T-helper 22 cell (primary cell): ENCODE data around the gene SLC25A21.
"Not testable (repeated sequence)": the region's sequence is repeated elsewhere in the genome, so short reads cannot be mapped to it uniquely, and the experiment has no call there.

Source experiments
- DNase-seq: peaks from one replicate; pipeline ENCODE4 v3.0.0-alpha.2; 2020; ENCODE audit warnings: low read depth

Gene SLC25A21

DNA sequence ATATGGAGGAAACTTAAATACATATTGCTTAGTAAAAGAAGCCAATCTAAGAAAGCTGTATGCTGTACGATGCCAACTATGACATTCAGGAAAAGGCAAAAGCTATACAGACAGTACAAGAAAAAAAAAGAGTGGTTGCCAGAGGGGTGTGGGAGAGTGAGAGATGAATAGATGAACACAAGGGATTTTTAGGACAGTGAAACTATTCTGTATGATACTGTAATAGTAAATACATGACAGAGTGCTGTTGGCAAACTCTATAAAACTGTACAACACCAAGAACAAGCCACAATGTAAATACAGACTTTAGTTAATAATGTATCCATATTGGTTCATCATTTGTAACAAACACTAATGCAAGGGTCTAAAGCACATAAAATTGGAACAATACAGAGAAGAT lies 14.5 kb upstream of the SLC25A21 start:
- no peak for DNase-seq

DNA sequence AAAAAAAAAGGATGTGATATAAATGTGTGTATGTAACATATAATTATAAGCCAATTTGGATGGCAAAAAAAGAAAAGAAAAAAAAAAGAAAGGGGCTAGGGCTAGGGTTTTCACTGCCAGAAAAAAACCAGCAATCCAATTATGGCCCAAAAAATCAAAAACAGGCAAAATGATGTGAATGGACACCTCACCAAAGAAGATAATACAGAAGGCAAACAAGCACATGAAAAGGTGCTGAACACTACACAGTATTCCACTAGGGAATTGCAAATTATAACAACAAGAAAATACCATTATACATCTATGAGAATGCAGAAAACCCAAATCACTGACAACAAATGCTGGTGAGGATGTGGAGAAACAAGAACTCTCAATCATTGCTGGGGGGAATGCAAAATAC lies 13.3 kb upstream of the SLC25A21 start:
- DNase-seq: no peak

DNA sequence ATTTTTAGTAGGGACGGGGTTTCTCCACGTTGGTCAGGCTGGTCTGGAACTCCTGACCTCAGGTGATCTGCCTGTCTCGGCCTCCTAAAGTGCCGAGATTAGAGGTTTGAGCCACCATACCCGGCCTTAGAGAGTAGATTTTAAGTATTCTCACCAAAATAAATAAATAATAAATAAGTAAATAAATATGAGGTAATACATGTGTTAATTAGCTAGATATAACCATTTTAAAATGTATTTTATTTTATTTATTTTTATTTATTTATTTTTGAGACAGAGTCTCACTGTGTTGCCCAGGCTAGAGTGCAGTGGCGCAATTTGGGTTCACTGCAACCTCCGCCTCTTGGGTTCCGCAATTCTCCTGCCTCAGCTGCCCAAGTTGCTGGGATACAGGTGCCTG lies 12.1 kb upstream of the SLC25A21 start:
- DNase-seq: not testable (repeated sequence)

DNA sequence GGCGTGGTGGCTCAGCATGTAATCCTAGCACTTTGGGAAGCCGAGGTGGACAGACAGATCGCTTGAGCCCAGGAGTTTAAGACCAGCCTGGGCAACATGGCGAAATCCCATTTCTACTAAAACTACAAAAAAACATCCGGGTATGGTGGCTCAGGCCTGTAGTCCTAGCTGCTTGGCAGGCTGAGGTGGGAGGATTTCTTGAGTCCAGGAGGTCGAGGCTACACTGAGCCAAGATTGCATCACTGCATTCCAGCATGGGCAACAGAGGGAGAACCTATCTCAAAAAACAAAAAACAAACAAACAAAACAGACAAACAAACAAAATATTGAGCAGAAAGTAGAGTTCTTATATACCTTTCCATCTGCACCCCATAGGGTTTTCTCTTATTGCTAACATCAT lies 9.0 kb upstream of the SLC25A21 start:
- DNase-seq: no peak

DNA sequence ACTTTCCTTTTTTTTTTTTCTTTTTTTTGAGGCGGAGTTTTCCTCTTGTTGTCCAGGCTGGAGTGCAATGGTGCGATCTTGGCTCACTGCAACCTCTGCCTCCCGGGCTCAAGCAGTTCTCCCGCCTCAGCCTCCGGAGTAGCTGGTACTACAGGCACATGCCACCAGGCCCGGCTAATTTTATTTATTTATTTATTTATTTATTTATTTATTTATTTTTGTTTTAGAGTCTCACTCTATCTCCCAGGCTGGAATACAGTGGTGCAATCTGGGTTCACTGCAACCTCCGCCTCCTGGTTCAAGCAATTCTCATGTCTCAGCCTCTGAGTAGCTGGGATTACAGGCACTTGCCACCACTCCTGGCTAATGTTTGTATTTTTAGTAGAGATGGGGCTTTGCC lies 8.5 kb upstream of the SLC25A21 start:
- not testable (repeated sequence) for DNase-seq

DNA sequence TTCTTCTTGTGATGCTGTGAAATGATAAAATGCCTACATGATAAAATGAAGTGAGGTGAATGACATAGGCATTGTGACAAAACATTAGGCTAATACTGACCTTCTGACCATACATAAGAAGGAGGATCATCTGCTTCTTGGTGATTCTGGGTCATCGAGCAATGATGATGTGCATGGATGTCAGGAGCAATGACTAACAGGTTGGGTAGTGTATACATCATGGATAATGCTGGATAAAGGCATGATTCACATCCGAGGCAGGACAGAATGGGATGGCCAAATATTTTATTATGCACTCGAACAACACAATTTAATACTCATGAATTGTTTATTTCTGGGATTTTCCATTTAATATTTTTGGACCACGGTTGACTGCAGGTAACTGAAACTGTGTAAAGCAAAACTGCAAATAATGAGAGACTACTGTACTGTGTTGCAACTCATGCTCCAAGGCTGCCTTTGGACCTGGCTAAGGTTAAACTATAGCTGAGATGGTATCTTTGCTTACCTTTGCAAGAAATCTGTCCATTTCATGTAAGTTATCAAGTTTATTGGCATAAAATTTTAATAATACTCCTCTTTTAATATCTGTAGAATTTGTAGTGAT lies 7.6 kb upstream of the SLC25A21 start:
- DNase-seq: no peak

DNA sequence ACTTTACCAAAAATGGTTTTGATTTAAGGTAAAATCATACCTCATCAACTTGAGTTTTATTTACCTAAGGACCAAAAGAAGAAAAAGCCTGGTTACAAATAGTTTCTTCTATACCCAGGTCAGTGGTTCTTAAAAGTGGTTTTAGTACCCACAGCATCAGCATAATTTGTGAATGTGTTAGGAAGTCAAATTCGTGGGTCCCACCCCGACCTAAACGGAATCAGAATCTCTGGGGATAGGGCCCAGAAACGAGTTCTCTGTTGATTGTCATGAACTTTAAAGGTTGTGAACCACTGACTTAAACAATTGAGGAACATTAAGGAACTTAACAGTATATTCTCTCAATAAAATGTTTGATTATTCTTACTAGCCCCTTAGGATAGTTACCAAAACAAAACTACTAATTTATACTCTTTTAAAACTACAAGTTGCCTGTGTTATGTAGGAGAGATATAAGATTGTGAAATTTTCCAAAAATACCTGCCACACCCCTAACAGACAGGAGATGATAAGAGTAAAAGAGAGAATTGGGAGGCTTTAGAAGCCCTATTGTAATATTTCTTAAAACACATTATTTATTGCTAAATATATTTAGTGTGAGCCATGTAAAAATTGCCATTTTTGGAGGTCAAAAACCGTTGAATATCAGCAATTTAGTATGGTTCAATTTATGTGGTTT lies 669 bp upstream of the SLC25A21 start:
- no peak for DNase-seq

DNA sequence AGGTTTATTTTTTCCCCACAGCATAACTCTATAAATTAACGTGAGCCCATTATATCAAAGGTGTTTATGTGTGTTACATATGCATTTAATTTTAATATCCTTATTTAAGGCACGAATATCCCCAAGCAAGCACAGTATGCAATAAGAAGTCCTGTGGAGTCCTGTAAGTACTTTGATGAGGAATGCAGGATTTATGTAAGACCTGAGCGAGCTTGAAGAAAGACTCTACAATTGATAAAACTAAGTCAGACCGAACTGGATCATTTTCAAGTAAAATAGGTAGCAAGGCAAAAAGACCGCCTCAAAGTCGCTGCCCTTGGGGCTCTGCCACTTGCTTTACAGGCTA lies 755 bp downstream of the SLC25A21 start:
- no peak for DNase-seq

DNA sequence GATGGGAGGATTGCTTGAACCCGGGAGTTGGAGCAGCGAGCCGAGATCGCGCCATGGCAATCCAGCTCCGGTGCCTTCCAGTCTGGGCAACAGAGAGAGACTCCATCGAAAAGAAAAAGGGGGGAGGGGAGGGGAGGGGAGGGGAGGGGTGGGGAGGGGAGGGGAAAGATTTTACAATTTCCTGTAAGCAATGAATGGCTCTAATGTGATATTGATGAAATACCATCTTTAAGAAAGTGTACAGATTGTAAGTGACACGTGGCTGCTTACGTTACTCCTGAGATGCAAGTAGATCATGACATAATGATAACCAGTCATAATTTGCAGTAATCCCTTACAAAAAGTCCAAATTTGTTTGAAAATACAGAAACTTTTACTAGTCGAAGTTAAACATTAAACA lies 1.4 kb downstream of the SLC25A21 start:
- DNase-seq: no peak

DNA sequence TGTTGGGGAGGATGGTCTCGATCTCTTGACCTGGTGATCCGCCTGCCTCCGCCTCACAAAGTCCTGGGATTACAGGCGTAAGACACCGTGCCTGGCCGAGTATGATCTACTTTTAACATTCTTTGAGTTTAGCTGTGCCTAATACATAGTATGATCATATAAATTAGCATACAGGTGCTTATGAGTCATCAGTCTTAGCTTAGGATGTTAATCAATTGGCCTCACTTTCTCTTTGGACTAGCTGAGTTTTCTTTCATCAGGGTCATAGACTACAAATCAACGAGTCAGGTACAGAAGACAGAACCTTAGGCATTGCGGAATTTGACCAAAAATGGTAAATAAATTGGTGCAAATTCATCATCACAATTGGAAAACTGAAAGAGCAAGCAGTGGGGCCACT lies 2.2 kb downstream of the SLC25A21 start:
- no peak for DNase-seq

DNA sequence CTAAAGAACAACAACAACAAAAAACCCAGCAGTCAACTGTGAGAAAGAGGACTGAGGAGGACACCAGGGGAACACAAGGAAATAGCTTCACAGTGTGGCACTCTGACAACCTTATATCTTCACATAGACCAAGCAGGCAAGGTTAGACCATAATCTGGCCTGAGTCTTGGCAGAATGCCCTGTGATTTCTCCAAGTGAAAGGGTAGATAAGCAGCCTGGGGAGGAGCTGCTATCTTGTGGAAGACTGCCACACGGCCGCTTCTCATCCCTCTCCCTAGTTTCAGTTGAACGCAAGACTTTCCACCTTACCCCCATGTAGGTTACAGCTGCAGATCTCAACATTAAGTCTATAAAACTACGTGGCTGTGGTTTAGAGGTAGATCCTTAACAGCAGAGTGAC lies 3.7 kb downstream of the SLC25A21 start:
- DNase-seq: no peak

DNA sequence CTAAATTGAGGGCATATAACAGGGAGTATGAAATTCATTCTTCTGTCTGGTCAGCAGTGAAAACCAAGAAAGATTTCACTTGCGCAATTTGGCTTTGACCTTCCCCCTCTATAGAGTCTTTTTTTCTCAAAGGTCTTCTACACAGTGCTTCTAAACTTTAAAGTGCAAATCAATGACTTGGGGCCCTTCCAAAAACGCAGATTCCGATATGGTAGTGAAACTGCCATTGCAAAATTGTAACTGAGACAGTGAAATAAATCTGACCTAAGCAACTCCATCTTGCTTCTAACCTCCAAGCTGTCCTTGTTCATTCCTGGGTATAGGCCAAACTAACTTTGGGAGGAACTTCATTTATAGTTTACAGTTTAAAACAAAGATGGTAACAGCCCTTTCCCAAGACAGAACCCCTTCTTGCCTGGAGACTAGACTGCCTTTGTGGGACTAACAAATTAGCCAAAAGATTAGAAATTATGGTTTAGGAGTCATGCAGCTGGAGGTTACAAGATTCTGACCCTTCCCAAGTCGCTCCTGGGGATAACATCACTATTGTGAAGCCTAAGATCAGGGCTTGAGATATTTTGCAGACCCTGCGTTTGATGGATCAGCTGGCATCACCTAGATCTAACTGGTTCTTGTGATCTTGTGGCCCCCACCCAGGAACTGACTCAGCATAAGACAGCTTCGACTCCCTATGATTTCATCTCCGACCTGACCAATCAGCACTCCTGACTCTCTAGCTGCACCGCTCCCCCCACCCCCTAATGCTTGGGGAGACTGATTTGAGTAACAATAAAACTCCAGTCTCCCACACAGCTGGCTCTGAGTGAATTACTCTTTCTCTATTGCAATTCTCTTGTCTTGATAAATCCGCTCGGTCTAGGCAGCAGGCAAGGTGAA lies 5.0 kb downstream of the SLC25A21 start:
- DNase-seq: no peak

DNA sequence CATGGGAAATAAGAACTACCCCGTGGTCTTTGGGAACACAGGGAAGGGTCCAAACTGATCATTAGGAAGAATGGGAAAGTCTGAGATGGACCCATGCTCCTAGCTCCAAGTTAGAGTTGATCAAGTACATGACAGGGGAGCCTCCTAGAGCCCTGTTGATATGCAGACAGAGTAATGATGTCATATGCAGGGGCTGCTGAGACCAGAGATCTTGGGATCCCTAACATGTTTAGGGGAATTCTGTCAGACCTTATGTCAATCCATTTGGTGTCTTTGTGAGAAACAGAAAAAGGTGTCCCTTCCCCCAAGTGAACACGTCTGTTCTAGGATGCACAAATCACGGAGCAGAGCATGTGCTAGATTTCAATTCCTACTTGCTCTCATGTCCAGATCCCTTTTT lies 6.6 kb downstream of the SLC25A21 start:
- no peak for DNase-seq

DNA sequence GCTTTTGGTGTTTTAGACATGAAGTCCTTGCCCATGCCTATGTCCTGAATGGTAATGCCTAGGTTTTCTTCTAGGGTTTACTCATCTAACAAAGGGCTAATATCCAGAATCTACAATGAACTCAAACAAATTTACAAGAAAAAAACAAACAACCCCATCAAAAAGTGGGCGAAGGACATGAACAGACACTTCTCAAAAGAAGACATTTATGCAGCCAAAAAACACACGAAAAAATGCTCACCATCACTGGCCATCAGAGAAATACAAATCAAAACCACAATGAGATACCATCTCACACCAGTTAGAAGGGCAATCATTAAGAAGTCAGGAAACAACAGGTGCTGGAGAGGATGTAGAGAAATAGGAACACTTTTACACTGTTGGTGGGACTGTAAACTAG lies 10.1 kb downstream of the SLC25A21 start:
- DNase-seq: not testable (repeated sequence)

DNA sequence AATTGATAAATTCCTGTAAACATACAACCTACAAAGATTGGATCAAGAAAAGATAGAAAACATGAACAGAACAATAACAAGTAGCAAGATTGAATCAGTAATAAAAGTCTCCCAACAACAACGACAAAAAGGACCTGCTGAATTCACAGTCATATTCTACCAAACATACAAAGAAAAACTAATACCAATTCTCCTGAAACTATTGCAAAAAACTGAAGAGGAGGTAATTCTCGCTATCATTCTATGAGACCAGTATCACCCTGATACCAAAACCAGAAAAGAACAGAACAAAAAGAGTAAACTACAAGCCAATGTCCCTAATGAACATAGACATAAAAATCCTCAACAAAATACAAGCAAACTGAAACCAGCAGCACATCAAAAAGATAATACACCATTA lies 14.4 kb downstream of the SLC25A21 start:
- no peak for DNase-seq

DNA sequence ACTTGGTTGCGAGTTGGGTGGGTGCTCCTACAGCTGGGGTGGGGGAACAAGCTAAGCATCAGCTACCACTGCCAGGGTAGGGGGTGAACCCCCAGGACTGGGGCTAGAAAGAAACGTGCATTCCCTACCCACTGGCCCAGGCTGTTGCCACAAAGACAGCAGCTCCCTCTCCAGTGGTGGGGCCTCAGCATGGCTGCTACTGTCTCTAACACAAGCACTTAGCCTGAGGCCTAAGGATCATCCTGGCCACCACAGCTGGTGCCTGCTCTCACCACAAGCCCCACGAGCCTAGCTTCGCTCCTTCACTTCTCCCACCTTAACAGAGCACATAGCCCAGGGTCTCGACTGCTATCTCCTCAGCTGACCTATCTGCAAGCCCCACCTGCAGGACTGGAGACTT lies 18.9 kb downstream of the SLC25A21 start:
- no peak for DNase-seq

DNA sequence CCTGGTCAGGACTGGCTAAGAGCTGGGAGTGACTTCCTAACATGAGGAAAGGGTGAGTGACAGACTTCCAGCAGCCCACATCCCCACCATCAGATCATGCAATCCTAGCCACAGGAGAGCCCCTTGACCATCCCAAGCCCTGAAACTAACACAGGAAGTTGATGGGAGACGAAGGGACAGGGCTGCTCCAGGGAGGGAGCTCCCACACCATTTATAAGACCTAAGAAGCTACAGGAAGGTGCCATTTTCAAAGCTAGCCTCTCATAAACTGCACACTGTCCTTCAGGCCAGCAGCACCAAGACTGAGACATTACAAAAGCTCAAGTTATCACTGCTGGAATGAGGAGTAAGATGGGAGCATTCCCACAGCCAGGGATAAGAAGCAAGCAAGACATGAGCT lies 19.4 kb downstream of the SLC25A21 start:
- DNase-seq: no peak

DNA sequence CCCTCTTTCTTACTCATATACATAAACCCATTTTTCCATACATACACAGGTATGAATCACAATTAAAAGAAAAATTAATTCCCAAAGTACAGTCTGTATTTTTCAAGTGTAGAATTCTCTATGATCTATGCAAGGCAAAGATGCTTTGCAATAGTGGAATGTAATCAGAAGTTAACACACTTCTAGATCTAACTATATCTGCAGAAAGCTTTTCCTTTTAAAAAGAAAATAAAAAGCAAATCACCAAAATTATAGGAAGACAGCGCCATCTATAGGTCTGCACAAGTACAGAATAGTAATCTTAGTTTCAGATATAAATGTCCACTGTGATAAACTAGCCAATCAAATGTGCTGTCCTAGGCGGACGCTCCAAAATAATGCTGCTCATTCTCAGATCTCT lies 22.0 kb downstream of the SLC25A21 start:
- no peak for DNase-seq

DNA sequence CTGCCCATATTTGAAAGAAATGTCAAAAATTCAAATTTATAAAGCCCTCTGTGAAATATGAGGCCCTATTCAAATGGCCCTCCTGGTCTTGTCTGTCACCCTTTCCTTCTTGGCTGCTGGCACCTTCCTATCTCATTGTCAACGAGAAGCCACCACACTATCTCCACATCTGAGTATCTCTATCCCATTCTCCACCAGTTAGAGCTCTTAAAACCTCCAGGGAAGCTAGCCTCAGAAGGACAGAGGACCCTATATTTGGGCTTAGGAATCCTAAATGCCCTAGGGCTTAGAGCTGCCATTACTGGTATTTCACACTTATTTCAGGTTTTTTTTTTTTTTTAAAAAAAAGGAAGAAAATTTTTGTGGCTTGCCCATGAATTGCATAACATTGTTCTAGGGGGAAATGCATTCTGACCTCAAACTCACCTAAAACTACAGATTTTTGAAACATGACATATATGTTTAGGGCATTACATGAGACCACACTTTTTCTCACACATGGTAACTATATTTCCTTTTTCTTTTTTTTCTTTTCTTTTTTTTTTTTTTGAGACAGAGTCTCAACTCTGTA lies 25.0 kb downstream of the SLC25A21 start:
- no peak for DNase-seq

DNA sequence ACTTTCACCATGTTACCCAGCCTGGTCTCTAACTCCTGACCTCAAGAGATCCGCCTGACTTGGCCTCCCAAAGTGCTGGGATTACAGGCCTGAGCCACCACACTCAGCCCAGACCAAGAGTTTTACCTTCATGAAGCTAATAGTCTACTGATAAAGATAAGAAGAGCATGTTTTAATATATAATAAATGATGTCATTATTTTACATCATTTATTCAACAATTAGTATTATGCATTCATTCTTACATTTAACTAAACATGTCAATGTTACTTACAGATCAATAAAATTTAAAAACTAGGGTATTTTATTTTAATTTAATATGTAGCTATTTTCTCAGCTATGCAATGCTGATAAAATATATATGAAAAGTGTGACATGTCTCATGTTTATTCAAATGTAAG lies 26.0 kb downstream of the SLC25A21 start:
- not testable (repeated sequence) for DNase-seq

DNA sequence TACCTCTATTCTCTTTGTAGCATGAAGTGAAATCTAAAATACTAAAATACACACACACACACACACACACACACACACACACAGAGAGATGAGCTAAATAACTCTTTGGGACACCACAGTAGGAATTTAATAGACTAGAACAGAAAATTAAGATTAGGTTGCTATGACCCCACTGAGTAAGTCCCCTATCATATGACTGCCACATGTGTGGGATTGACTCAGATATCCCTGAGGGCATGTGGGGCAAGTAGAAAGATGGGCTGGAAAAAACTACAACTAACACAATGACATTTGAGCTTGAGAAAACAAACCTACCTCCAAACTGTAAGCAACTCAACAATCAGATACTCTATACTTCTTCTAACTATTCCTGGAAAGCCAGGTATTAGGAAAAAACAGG lies 27.0 kb downstream of the SLC25A21 start:
- DNase-seq: no peak

DNA sequence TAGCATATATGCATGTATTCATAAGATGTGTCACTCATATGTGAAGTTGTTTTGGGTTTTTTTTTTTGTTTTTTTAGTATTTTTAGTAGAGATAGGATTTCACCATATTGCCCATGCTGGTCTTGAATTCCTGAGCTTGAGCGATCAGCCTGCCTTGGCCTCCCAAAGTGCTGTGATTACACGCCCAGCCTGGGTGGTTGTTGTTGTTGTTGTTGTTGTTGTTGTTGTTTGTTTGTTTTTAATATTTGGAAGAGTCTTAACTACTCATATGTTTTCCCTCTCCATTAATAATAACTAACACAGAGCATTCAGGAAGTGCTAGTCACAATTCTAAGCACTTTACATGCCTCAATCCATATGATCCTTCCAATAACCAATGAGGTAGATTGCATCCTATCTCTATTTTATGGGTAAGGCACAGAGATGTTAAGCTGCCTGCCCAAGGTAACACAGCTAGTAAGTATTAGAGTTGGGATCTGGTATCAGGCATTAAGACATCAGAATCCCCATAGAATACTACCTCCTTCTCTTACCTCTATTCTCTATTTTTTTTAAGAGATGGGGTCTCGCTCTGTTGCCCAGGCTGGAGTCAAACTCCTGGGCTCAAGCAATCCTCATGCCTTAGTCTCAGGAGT lies 27.6 kb downstream of the SLC25A21 start:
- DNase-seq: no peak

DNA sequence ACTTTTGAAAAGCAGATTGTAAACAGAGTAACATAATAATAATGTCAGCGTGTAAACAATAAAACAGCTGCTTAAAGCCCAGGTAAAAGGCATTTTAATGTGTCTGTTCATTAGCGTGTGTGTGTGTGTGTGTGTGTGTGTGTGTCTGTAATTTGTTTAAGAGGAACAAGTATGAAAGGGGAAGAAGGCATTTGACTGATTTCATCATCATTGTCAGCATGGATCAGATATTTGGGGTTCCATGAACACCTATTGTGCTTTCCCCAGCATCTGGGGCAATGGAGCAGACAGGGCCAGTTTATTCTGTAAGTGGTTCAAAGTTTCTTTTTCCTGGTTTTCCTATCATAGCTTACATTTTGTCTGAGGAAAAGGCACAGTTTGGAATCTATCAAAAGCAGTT lies 28.9 kb downstream of the SLC25A21 start:
- no peak for DNase-seq
